ENCODE measurements around the gene WT1.

DNA sequence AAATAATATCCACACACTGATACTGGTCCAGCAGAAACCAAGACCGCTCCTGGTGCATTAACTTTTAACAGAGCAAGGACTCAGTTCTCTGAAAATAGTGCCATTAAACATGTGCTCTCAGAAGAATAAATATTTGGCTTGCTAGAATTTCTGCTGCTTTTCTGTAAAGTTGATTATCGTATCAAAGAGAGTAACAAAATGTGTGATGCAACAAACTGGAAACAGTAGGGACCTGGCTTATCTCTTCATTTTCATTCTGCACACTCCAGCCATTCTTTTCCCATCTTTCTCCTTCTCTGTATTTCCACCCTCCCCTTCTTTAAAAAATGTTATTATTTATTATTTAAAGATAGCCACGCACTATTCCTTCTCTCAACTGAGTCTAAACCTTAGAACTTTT, 43.9 kb downstream of the WT1 start:
- no peak for TF ChIP-seq YY1 (IDR thresholded peaks at IDR 0.05; ENCODE audit: low read depth)
- TF ChIP-seq RAD21 (IDR thresholded peaks at IDR 0.05; ENCODE audit: low read depth): no peak
- no peak for TF ChIP-seq TCF12 (IDR thresholded peaks at IDR 0.05; ENCODE audit: low read depth)
- no peak for TF ChIP-seq CEBPB (IDR thresholded peaks at IDR 0.05)
- TF ChIP-seq TAF1 (IDR thresholded peaks at IDR 0.05; ENCODE audit: low read depth): no peak
- no peak for TF ChIP-seq EP300 (IDR thresholded peaks at IDR 0.05; ENCODE audit: borderline replicate concordance)
- TF ChIP-seq, protein P1, sequence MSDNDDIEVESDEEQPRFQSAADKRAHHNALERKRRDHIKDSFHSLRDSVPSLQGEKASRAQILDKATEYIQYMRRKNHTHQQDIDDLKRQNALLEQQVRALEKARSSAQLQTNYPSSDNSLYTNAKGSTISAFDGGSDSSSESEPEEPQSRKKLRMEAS (IDR thresholded peaks at IDR 0.05): no peak
- TF ChIP-seq, protein P2, sequence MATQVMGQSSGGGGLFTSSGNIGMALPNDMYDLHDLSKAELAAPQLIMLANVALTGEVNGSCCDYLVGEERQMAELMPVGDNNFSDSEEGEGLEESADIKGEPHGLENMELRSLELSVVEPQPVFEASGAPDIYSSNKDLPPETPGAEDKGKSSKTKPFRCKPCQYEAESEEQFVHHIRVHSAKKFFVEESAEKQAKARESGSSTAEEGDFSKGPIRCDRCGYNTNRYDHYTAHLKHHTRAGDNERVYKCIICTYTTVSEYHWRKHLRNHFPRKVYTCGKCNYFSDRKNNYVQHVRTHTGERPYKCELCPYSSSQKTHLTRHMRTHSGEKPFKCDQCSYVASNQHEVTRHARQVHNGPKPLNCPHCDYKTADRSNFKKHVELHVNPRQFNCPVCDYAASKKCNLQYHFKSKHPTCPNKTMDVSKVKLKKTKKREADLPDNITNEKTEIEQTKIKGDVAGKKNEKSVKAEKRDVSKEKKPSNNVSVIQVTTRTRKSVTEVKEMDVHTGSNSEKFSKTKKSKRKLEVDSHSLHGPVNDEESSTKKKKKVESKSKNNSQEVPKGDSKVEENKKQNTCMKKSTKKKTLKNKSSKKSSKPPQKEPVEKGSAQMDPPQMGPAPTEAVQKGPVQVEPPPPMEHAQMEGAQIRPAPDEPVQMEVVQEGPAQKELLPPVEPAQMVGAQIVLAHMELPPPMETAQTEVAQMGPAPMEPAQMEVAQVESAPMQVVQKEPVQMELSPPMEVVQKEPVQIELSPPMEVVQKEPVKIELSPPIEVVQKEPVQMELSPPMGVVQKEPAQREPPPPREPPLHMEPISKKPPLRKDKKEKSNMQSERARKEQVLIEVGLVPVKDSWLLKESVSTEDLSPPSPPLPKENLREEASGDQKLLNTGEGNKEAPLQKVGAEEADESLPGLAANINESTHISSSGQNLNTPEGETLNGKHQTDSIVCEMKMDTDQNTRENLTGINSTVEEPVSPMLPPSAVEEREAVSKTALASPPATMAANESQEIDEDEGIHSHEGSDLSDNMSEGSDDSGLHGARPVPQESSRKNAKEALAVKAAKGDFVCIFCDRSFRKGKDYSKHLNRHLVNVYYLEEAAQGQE (IDR thresholded peaks at IDR 0.05; ENCODE audit: low read depth): no peak
